Fibroblast of lung (primary cell): Measurements from ENCODE around the gene RNF220. TPM values are rescaled to one million over a fixed set of nuclear protein-coding genes. Genes with fewer than 3 reads are reported as not detected.
A peak's percentile ranks its signal among the peaks of the same experiment; 100 is the strongest.

Experiments
- DNase-seq, 2 donors: peaks; one replicate each; pipeline versions ENCODE4 v3.0.0 to v3.0.0-alpha.2; 2010; ENCODE audit warnings: low read depth in 2 of 2
- H2AFZ ChIP-seq: 2 replicates; pipeline ENCODE4 v1.5.1; 2012; ENCODE audit warnings: low read length, control low read depth, inconsistent platforms
- H3K27ac ChIP-seq: 2 replicates; pipeline ENCODE4 v1.5.1; 2011; ENCODE audit warnings: low read length, control low read depth; ENCODE audit not compliant: insufficient read depth
- H3K27me3 ChIP-seq: 2 replicates; pipeline ENCODE4 v1.5.1; 2011; ENCODE audit warnings: mild to moderate bottlenecking, low read length; ENCODE audit not compliant: control insufficient read depth, insufficient read depth
- H3K36me3 ChIP-seq: 2 replicates; pipeline ENCODE4 v1.5.1; 2011; ENCODE audit warnings: low read length; ENCODE audit not compliant: control insufficient read depth, insufficient read depth
- H3K4me1 ChIP-seq: 2 replicates; pipeline ENCODE4 v1.5.1; 2011; ENCODE audit warnings: low read length; ENCODE audit not compliant: control insufficient read depth, insufficient read depth; ENCODE audit errors: extremely low read depth
- H3K4me2 ChIP-seq: 2 replicates; pipeline ENCODE4 v1.5.1; 2011; ENCODE audit warnings: low read length, control low read depth; ENCODE audit not compliant: insufficient read depth; ENCODE audit errors: extremely low read depth
- H3K4me3 ChIP-seq, 4 experiments: fragments of 200-600 bp in 1 of 4; sonication (generic) in 1 of 4; replicated peaks in 1 of 4; 2 replicates each; pipeline ENCODE4 v1.5.1; 2011 to 2016; ENCODE audit warnings: low read length in 4 of 4, low read depth in 3 of 4, mild to moderate bottlenecking in 3 of 4, control low read depth in 2 of 4, inconsistent platforms in 1 of 4, mixed read lengths in 1 of 4; ENCODE audit not compliant: insufficient read depth in 1 of 4; ENCODE audit errors: control extremely low read depth in 1 of 4
- H3K79me2 ChIP-seq: 2 replicates; pipeline ENCODE4 v1.5.1; 2012; ENCODE audit warnings: mild to moderate bottlenecking, low read length, inconsistent platforms; ENCODE audit not compliant: control insufficient read depth, insufficient read depth
- H3K9ac ChIP-seq: 2 replicates; pipeline ENCODE4 v1.5.1; 2011; ENCODE audit warnings: mild to moderate bottlenecking, low read length, control low read depth; ENCODE audit not compliant: insufficient read depth
- H3K9me3 ChIP-seq: 2 replicates; pipeline ENCODE4 v1.5.1; 2012; ENCODE audit warnings: low read depth, low read length; ENCODE audit not compliant: control insufficient read depth, insufficient read depth
- H4K20me1 ChIP-seq: 2 replicates; pipeline ENCODE4 v1.5.1; 2011; ENCODE audit warnings: low read length; ENCODE audit not compliant: control insufficient read depth, insufficient read depth; ENCODE audit errors: extremely low read depth
- EZH2 ChIP-seq: IDR thresholded peaks from 2 replicates; pipeline ENCODE4 v1.5.1; 2012; ENCODE audit warnings: low read length, control low read depth, mild to moderate bottlenecking; ENCODE audit errors: missing control alignments
- polyA plus RNA-seq, 2 donors: library from polyadenylated mRNA; depleted of rRNA in 1 of 2; stranded (reverse) in 1 of 2; unstranded in 1 of 2; fragments of >200 nt; gene quantifications; 2 replicates each; pipeline ENCODE4 v1.2.1, GENCODE V29; 2011 to 2012; ENCODE audit warnings: missing spikeins in 1 of 2
- total RNA-seq: library from RNA; depleted of rRNA; stranded (reverse); fragments of >200 nt; gene quantifications from 2 replicates; pipeline ENCODE4 v1.2.1, GENCODE V29; 2014
- TF ChIP-seq, protein P1 (sequence below), 2 donors: IDR thresholded peaks in 1 of 2; conservative IDR thresholded peaks in 1 of 2; 1 replicate in 1 of 2; 2 replicates in 1 of 2; pipeline ENCODE4 v1.5.1; 2011 to 2012; ENCODE audit warnings: low read length in 2 of 2, control low read depth in 1 of 2, inconsistent platforms in 1 of 2, low read depth in 1 of 2, mild to moderate bottlenecking in 1 of 2

The RNF220 gene
- total and polyA plus RNA-seq, 2 donors (not counting 1 experiment from before 2014, with no cell fraction given) = 42.3 to 52.0 TPM

- Histone ChIP-seq H4K20me1 (no peaks in the 10 kb centered on the region), H3K4me2 (no peak overlapping the region), H3K36me3 (no peaks in the 10 kb centered on the region), H3K27ac (no peak overlapping the region), H3K9ac (no peak overlapping the region), H3K9me3 (no peaks in the 10 kb centered on the region), H2AFZ (no peak overlapping the region), H3K4me1 (no peaks in the 10 kb centered on the region), H3K27me3 (peaks cover 85% of the 10 kb centered on the region), H3K4me3 (no peak overlapping the region), H3K79me2 (no peaks in the 10 kb centered on the region)
- TF ChIP-seq EZH2 = peak; percentile 22
- TF ChIP-seq, protein P1, sequence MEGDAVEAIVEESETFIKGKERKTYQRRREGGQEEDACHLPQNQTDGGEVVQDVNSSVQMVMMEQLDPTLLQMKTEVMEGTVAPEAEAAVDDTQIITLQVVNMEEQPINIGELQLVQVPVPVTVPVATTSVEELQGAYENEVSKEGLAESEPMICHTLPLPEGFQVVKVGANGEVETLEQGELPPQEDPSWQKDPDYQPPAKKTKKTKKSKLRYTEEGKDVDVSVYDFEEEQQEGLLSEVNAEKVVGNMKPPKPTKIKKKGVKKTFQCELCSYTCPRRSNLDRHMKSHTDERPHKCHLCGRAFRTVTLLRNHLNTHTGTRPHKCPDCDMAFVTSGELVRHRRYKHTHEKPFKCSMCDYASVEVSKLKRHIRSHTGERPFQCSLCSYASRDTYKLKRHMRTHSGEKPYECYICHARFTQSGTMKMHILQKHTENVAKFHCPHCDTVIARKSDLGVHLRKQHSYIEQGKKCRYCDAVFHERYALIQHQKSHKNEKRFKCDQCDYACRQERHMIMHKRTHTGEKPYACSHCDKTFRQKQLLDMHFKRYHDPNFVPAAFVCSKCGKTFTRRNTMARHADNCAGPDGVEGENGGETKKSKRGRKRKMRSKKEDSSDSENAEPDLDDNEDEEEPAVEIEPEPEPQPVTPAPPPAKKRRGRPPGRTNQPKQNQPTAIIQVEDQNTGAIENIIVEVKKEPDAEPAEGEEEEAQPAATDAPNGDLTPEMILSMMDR (conservative IDR thresholded peaks at IDR 0.05 in 1 of 2, IDR thresholded peaks at IDR 0.05 in 1 of 2; ENCODE audit: low read depth in 1 of 2, low read length in 2 of 2) = no peak
- no peak for DNase-seq
Measured at GRCh38 chr1:44412601-44413000, 7.5 kb downstream of the RNF220 start.

GRCh38 chr1:44413740-44414139, 8.7 kb downstream of the RNF220 start:
- Histone ChIP-seq H3K9me3 (no peaks in the 10 kb centered on the region), H4K20me1 (no peaks in the 10 kb centered on the region), H3K4me2 (no peak overlapping the region), H3K9ac (no peak overlapping the region), H3K27me3 (peaks cover 84% of the 10 kb centered on the region), H3K36me3 (no peaks in the 10 kb centered on the region), H3K79me2 (no peaks in the 10 kb centered on the region), H2AFZ (no peak overlapping the region), H3K4me1 (no peaks in the 10 kb centered on the region), H3K27ac (no peak overlapping the region), H3K4me3 (no peak overlapping the region)
- TF ChIP-seq, protein P1 (conservative IDR thresholded peaks at IDR 0.05 in 1 of 2, IDR thresholded peaks at IDR 0.05 in 1 of 2; ENCODE audit: low read depth in 1 of 2, low read length in 2 of 2) = no peak
- no peak for TF ChIP-seq EZH2
- no peak for DNase-seq

DNA sequence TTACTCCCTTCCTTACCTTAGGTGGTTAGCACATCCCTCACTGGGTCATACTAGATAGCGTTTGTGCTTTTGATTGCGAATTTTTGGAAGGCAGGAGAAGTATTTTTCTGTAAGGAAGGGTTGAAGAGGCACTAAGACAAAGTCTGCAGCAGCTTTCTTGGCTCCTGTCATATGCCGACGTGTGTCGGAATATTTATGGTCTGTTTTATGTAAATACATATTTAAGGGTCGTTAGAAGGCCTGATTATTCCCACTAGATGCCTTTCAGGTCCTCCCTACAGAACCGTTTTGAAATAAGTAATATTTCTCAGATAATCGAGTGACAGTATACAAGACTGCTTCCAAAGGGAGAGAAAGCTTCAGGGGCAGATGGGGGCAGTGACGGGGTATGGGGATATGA, 10.0 kb downstream of the RNF220 start:
- Histone ChIP-seq H2AFZ (no peak overlapping the region), H3K9me3 (no peaks in the 10 kb centered on the region), H3K9ac (no peak overlapping the region), H3K27ac (no peak overlapping the region), H3K27me3 (peaks cover 88% of the 10 kb centered on the region), H3K4me2 (no peak overlapping the region), H4K20me1 (no peaks in the 10 kb centered on the region), H3K79me2 (no peaks in the 10 kb centered on the region), H3K4me1 (no peaks in the 10 kb centered on the region), H3K4me3 (no peak overlapping the region), H3K36me3 (no peaks in the 10 kb centered on the region)
- no peak for TF ChIP-seq EZH2
- TF ChIP-seq, protein P1 (conservative IDR thresholded peaks at IDR 0.05 in 1 of 2, IDR thresholded peaks at IDR 0.05 in 1 of 2; ENCODE audit: low read depth in 1 of 2, low read length in 2 of 2) = no peak
- DNase-seq = no peak
